Gastrocnemius medialis (tissue), 4 donors: ENCODE results near the gene UTS2B.

Experiments used
- CTCF ChIP-seq, 5 experiments: fragments of 450-650 bp in 3 of 5; fragments of 200-600 bp in 2 of 5; sonication (generic) in 2 of 5; IDR thresholded peaks in 4 of 5; conservative IDR thresholded peaks in 1 of 5; 1 replicate in 4 of 5; 2 replicates in 1 of 5; pipeline ENCODE4 v1.5.1; 2016 to 2019; ENCODE audit warnings: antibody characterized with exemption in 5 of 5, mild to moderate bottlenecking in 3 of 5, moderate library complexity in 3 of 5
- POLR2A ChIP-seq, 2 donors: fragments of 450-650 bp; IDR thresholded peaks; one replicate each; pipeline ENCODE4 v1.6.1; 2017; ENCODE audit warnings: antibody characterized with exemption in 2 of 2, mild to moderate bottlenecking in 2 of 2, moderate library complexity in 2 of 2

GRCh38 chr3:191290311-191291025 lies 39.9 kb downstream of the UTS2B start:
- TF ChIP-seq CTCF (IDR thresholded peaks at IDR 0.05 in 4 of 5, conservative IDR thresholded peaks at IDR 0.05 in 1 of 5) (no peak), POLR2A (IDR thresholded peaks at IDR 0.05) (no peak)
